Tibial nerve (tissue), 4 donors: Measurements from ENCODE around the gene NACC1.
A peak's percentile ranks its signal among the peaks of the same experiment; 100 is the strongest.

Source experiments
- CTCF ChIP-seq, 5 experiments: fragments of 200-600 bp in 3 of 5; fragments of 450-650 bp in 2 of 5; sonication (generic) in 3 of 5; IDR thresholded peaks; one replicate each; pipeline ENCODE4 v1.5.1; 2016 to 2019; ENCODE audit warnings: antibody characterized with exemption in 5 of 5, mild to moderate bottlenecking in 3 of 5, moderate library complexity in 2 of 5
- EP300 ChIP-seq, 2 donors: sonication (generic); formaldehyde crosslinking; IDR thresholded peaks; one replicate each; pipeline ENCODE4 v1.6.1; 2017; ENCODE audit warnings: antibody characterized with exemption in 2 of 2, mild to moderate bottlenecking in 1 of 2
- POLR2A ChIP-seq, 2 donors: fragments of 450-650 bp; IDR thresholded peaks; one replicate each; pipeline ENCODE4 v1.6.1; 2017; ENCODE audit warnings: antibody characterized with exemption in 2 of 2, mild to moderate bottlenecking in 2 of 2, moderate library complexity in 2 of 2

- TF ChIP-seq CTCF (IDR thresholded peaks at IDR 0.05): peak in 1 of 5 experiments; percentile 31
- TF ChIP-seq POLR2A (IDR thresholded peaks at IDR 0.05): no peak
- no peak for TF ChIP-seq EP300 (IDR thresholded peaks at IDR 0.05)
Measured at GRCh38 chr19:13089139-13089856, 28.8 kb upstream of the NACC1 start.
